ENCODE data around the gene UNC119B. TPM values are rescaled to one million over a fixed set of nuclear protein-coding genes. Genes with fewer than 3 reads are reported as not detected.

The UNC119B gene
- total RNA-seq, 1 experiment from 2014 or later, result 33.8 TPM

DNA sequence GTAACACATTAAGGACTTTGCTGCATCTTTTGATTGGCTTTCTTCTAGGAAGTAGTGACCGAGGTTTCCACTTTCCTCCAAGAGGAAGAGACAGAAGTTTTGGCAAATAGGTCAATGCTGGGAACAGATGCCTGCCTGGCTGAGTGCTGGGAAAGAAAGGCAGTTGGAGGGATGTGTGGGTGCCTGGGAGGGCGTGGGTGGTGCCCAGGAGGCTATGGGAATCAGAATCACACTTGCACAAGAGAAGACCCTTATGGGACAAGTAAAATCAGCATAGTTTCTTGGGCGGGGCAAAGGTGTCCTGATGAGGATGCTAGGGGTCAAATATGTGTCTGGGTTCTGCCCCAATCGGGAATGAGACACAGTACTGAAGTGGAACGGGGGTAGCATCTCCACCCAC lies 14.5 kb downstream of the UNC119B start:
- ATAC-seq, result no peak
- Histone ChIP-seq H2AFZ (ENCODE audit: low read depth, low read length, poor library complexity, severe bottlenecking) (no peak overlapping the region), H3K9me3 (ENCODE audit: control insufficient read depth in 1 of 2, insufficient read depth in 1 of 2, low read depth in 1 of 2, low read length in 2 of 2) (no peaks in the 10 kb centered on the region), H3K4me1 (ENCODE audit: control insufficient read depth in 1 of 2, insufficient read depth in 2 of 2, low read length in 2 of 2) (peaks cover 3 to 23% of the 10 kb centered on the region in 2 experiments; a peak in 2 of 4 replicates), H3K27me3 (ENCODE audit: insufficient read depth, low read length) (no peaks in the 10 kb centered on the region), H3K36me3 (ENCODE audit: control insufficient read depth in 1 of 2, insufficient read depth in 2 of 2, low read length in 2 of 2) (peaks cover 25 to 26% of the 10 kb centered on the region in 2 experiments; a peak in 3 of 4 replicates), H3K4me3 (replicated peaks in 1 of 2; ENCODE audit: low read depth in 1 of 2, low read length in 2 of 2) (no peak overlapping the region), H3K9ac (ENCODE audit: low read length) (no peak overlapping the region), H4K20me1 (ENCODE audit: insufficient read depth) (no peaks in the 10 kb centered on the region), H3K79me2 (ENCODE audit: insufficient read depth, low read length) (no peaks in the 10 kb centered on the region), H3K4me2 (ENCODE audit: low read length) (peak overlapping the region; percentile 96), H3K27ac (ENCODE audit: low read depth, low read length) (no peak overlapping the region), H3K9me2 (ENCODE audit: insufficient read depth) (no peaks in the 10 kb centered on the region)
- ChIA-PET POLR2A (interaction anchor here (1.2 kb wide), 1 partner anchor 14 kb away, joined by 3 read pairs; the partner anchor contains the start of gene UNC119B), RAD21 (ENCODE audit: low non-redundant PET in 1 of 2, low total read pairs in 2 of 2, uncharacterized antibody in 2 of 2, unreplicated experiment in 2 of 2) (no interaction called here), CTCF (no interaction called here)
- TF ChIP-seq JUND (IDR thresholded peaks at IDR 0.05) (no peak), SP1 (IDR thresholded peaks at IDR 0.05; ENCODE audit: low read depth) (no peak), TCF7L2 (IDR thresholded peaks at IDR 0.05; ENCODE audit: borderline replicate concordance, extremely low read depth, insufficient read depth, insufficient read length) (no peak), EZH2 (IDR thresholded peaks at IDR 0.05) (no peak)
- TF ChIP-seq, protein P1, sequence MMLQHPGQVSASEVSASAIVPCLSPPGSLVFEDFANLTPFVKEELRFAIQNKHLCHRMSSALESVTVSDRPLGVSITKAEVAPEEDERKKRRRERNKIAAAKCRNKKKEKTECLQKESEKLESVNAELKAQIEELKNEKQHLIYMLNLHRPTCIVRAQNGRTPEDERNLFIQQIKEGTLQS (IDR thresholded peaks at IDR 0.05), result no peak
- intact Hi-C loops (cut with micrococcal nuclease), result loop anchor here (5.0 kb wide), 1 partner anchor 248 kb away; no protein-coding TSS in a partner anchor
- no peak for DNase-seq (ENCODE audit: low read depth, low spot score)
- BruUV-seq (replicated peaks), result no TSS peak

DNA sequence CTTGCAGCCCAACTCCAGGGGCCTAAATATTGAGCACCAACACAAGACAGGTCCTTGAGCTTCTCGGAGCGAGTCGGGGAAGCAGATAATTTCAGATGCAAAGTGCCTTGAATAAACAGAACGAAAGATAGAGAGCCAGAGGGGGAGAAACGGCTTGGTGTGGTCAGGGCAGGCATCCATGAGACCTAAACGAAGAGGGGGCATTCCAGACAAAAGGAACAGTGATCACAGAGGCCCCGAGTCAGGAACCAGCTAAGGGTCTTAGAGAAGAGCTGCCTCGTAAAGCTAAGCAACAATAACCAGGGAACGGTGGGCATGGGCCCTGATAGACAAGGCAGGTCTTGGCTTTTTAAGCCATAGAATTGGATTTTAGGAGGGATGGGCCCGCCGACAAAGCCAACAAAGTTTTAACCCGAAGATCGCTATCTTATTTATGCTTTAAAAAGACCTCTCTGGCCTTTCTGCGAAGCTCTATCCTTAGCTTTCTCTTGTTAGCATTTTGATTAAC lies 14.9 kb downstream of the UNC119B start:
- Histone ChIP-seq H2AFZ (ENCODE audit: low read depth, low read length, poor library complexity, severe bottlenecking) (peak overlapping the region; percentile 32), H3K4me1 (ENCODE audit: control insufficient read depth in 1 of 2, insufficient read depth in 2 of 2, low read length in 2 of 2) (peaks cover 3 to 22% of the 10 kb centered on the region in 2 experiments; a peak in 2 of 4 replicates), H3K27ac (ENCODE audit: low read depth, low read length) (peak overlapping the region; percentile 73; the same call in 1 of the 2 replicates), H3K9me2 (ENCODE audit: insufficient read depth) (no peaks in the 10 kb centered on the region), H3K79me2 (ENCODE audit: insufficient read depth, low read length) (no peaks in the 10 kb centered on the region), H3K27me3 (ENCODE audit: insufficient read depth, low read length) (no peaks in the 10 kb centered on the region), H3K4me3 (replicated peaks in 1 of 2; ENCODE audit: low read depth in 1 of 2, low read length in 2 of 2) (peak overlapping the region; percentile 81 to 83), H3K9ac (ENCODE audit: low read length) (peak overlapping the region; percentile 81), H3K4me2 (ENCODE audit: low read length) (peak overlapping the region; percentile 96), H3K36me3 (ENCODE audit: control insufficient read depth in 1 of 2, insufficient read depth in 2 of 2, low read length in 2 of 2) (peaks cover 20 to 24% of the 10 kb centered on the region in 2 experiments; a peak in 3 of 4 replicates), H4K20me1 (ENCODE audit: insufficient read depth) (no peaks in the 10 kb centered on the region), H3K9me3 (ENCODE audit: control insufficient read depth in 1 of 2, insufficient read depth in 1 of 2, low read depth in 1 of 2, low read length in 2 of 2) (no peaks in the 10 kb centered on the region)
- TF ChIP-seq POLR2AphosphoS5 (IDR thresholded peaks at IDR 0.05; ENCODE audit: low read depth, low read length), result no peak
- TF ChIP-seq EZH2phosphoT487 (IDR thresholded peaks at IDR 0.05; ENCODE audit: borderline replicate concordance), result no peak
- TF ChIP-seq ELF1 (IDR thresholded peaks at IDR 0.05; ENCODE audit: borderline replicate concordance, low read depth), result no peak
- TF ChIP-seq, protein P2, sequence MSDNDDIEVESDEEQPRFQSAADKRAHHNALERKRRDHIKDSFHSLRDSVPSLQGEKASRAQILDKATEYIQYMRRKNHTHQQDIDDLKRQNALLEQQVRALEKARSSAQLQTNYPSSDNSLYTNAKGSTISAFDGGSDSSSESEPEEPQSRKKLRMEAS (IDR thresholded peaks at IDR 0.05), result no peak
- no peak for TF ChIP-seq JUND (IDR thresholded peaks at IDR 0.05)
- TF ChIP-seq, protein P1 (IDR thresholded peaks at IDR 0.05), result no peak
- TF ChIP-seq TCF7L2 (IDR thresholded peaks at IDR 0.05; ENCODE audit: borderline replicate concordance, extremely low read depth, insufficient read depth, insufficient read length), result no peak
- TF ChIP-seq RAD21 (IDR thresholded peaks at IDR 0.05; ENCODE audit: low read depth), result no peak
- no peak for TF ChIP-seq CEBPB (IDR thresholded peaks at IDR 0.05; ENCODE audit: low read depth)
- TF ChIP-seq POLR2A (IDR thresholded peaks at IDR 0.05; ENCODE audit: borderline replicate concordance, extremely low read depth, insufficient read depth, insufficient read length), result no peak
- no peak for TF ChIP-seq FOSL1 (IDR thresholded peaks at IDR 0.05; ENCODE audit: low read depth)
- intact Hi-C loops (cut with micrococcal nuclease), result loop anchor here (5.0 kb wide), 1 partner anchor 247 kb away; no protein-coding TSS in a partner anchor
- ChIA-PET POLR2A (interaction anchor here (1.2 kb wide), 1 partner anchor 15 kb away, joined by 3 read pairs; the partner anchor contains the start of gene UNC119B), CTCF (interaction anchor here (0.6 kb wide), 1 partner anchor 215 kb away, joined by 3 read pairs; no protein-coding TSS in a partner anchor), RAD21 (ENCODE audit: low non-redundant PET in 1 of 2, low total read pairs in 2 of 2, uncharacterized antibody in 2 of 2, unreplicated experiment in 2 of 2) (no interaction called here)
- ATAC-seq, result peak; percentile 8
- no TSS peak for BruUV-seq (replicated peaks)
- DNase-seq (ENCODE audit: low read depth, low spot score), result no peak

Data from HCT116 (cell line).